K562 (cell line): ENCODE results near the gene APBA2. TPM values are rescaled to one million over a fixed set of nuclear protein-coding genes. Genes with fewer than 3 reads are reported as not detected.
A peak's percentile ranks its signal among the peaks of the same experiment; 100 is the strongest.

Experiments
- BACH1 ChIP-seq: fragments of 200-800 bp; sonication (Bioruptor generic); IDR thresholded peaks from 2 replicates; pipeline ENCODE4 v1.6.1; 2016; ENCODE audit warnings: missing genetic modification characterization, missing compliant biosample characterization
- CBFA2T3 ChIP-seq: fragments of 450-650 bp; IDR thresholded peaks from 2 replicates; pipeline ENCODE4 v1.6.1; 2017
- ELF1 ChIP-seq: fragments of 200-800 bp; sonication (Bioruptor generic); IDR thresholded peaks from 2 replicates; pipeline ENCODE4 v1.6.1; 2016; ENCODE audit warnings: missing genetic modification characterization, missing compliant biosample characterization
- ELF4 ChIP-seq: fragments of 450-650 bp; formaldehyde crosslinking; IDR thresholded peaks from 2 replicates; pipeline ENCODE4 v1.4.0; 2022; ENCODE audit warnings: missing genetic modification characterization
- ESRRA ChIP-seq: fragments of 450-650 bp; IDR thresholded peaks from 2 replicates; pipeline ENCODE4 v1.6.1; 2014; ENCODE audit warnings: low read depth, mild to moderate bottlenecking, moderate library complexity, borderline replicate concordance
- HCFC1 ChIP-seq: IDR thresholded peaks from 2 replicates; pipeline ENCODE4 v1.6.1; 2012; ENCODE audit warnings: low read depth, low read length, improper control_type of control experiment
- MBD2 ChIP-seq: sonication (generic); IDR thresholded peaks from 2 replicates; pipeline ENCODE4 v1.6.1; 2016; ENCODE audit warnings: low read depth, borderline replicate concordance
- MYC ChIP-seq, 2 experiments: fragments of 250-450 bp in 1 of 2; sonication (Bioruptor Pico) in 1 of 2; IDR thresholded peaks; 2 replicates each; pipeline versions ENCODE4 v1.5.1 to v1.6.1; 2012 to 2021; ENCODE audit warnings: low read depth in 2 of 2, borderline replicate concordance in 1 of 2, improper control_type of control experiment in 1 of 2, low read length in 1 of 2, mild to moderate bottlenecking in 1 of 2, moderate library complexity in 1 of 2
- NFIX ChIP-seq: fragments of 250-450 bp; sonication (Bioruptor Pico); IDR thresholded peaks from 2 replicates; pipeline ENCODE4 v1.4.0; 2020; ENCODE audit warnings: low read depth, mild to moderate bottlenecking, moderate library complexity
- NFRKB ChIP-seq: fragments of 450-650 bp; IDR thresholded peaks from 2 replicates; pipeline ENCODE4 v1.6.1; 2016; ENCODE audit warnings: low read depth
- NONO ChIP-seq, 2 experiments: fragments of 200-400 bp in 1 of 2; fragments of 450-650 bp in 1 of 2; formaldehyde crosslinking in 1 of 2; IDR thresholded peaks; 2 replicates each; pipeline ENCODE4 v1.6.1; 2017; ENCODE audit warnings: low read depth in 2 of 2, mild to moderate bottlenecking in 2 of 2, moderate library complexity in 2 of 2, low read length in 1 of 2
- PHB2 ChIP-seq: fragments of 450-650 bp; IDR thresholded peaks from 2 replicates; pipeline ENCODE4 v1.6.1; 2017; ENCODE audit warnings: low read depth
- RBM15 ChIP-seq: fragments of 200-400 bp; formaldehyde crosslinking; IDR thresholded peaks from 2 replicates; pipeline ENCODE4 v1.6.1; 2018; ENCODE audit warnings: mild to moderate bottlenecking, low read length, moderate library complexity; ENCODE audit not compliant: insufficient read depth
- SAFB2 ChIP-seq: fragments of 200-400 bp; formaldehyde crosslinking; IDR thresholded peaks from 2 replicates; pipeline ENCODE4 v1.6.1; 2018; ENCODE audit warnings: borderline replicate concordance, low read length, low read depth, moderate library complexity; ENCODE audit not compliant: severe bottlenecking
- TAF9B ChIP-seq: fragments of 450-650 bp; IDR thresholded peaks from 2 replicates; pipeline ENCODE4 v1.6.1; 2018; ENCODE audit warnings: mild to moderate bottlenecking; ENCODE audit not compliant: partially characterized antibody
- YY1 ChIP-seq, 3 experiments: IDR thresholded peaks; 2 replicates each; pipeline ENCODE4 v1.6.1; 2011; ENCODE audit warnings: low read length in 2 of 3, mild to moderate bottlenecking in 2 of 3, moderate library complexity in 2 of 3, borderline replicate concordance in 1 of 3, control low read depth in 1 of 3, low read depth in 1 of 3; ENCODE audit not compliant: insufficient read depth in 3 of 3, insufficient replicate concordance in 2 of 3, control insufficient read depth in 1 of 3, insufficient read length in 1 of 3; ENCODE audit errors: extremely low read depth in 1 of 3
- ZEB2 ChIP-seq: fragments of 450-650 bp; IDR thresholded peaks from 2 replicates; pipeline ENCODE4 v1.6.1; 2016
- ZFP1 ChIP-seq: fragments of 450-650 bp; formaldehyde crosslinking; IDR thresholded peaks from 2 replicates; pipeline ENCODE4 v1.4.0; 2020; ENCODE audit warnings: mild to moderate bottlenecking, mixed read lengths
- ZFP30 ChIP-seq: fragments of 250-450 bp; sonication (Bioruptor Pico); IDR thresholded peaks from 2 replicates; pipeline ENCODE4 v1.8.0; 2022; ENCODE audit warnings: moderate library complexity, mild to moderate bottlenecking, inconsistent platforms, borderline replicate concordance
- ZNF212 ChIP-seq: fragments of 450-650 bp; formaldehyde crosslinking; IDR thresholded peaks from 2 replicates; pipeline ENCODE4 v1.4.0; 2020; ENCODE audit warnings: mild to moderate bottlenecking
- ZNF311 ChIP-seq: fragments of 250-450 bp; sonication (Bioruptor Pico); IDR thresholded peaks from 2 replicates; pipeline ENCODE4 v1.4.0; 2020; ENCODE audit warnings: mild to moderate bottlenecking, moderate library complexity
- ZNF347 ChIP-seq: fragments of 450-650 bp; formaldehyde crosslinking; IDR thresholded peaks from 2 replicates; pipeline ENCODE4 v1.4.0; 2020; ENCODE audit warnings: low read depth, mild to moderate bottlenecking, moderate library complexity
- ZNF507 ChIP-seq: conservative IDR thresholded peaks from 2 replicates; pipeline ENCODE4 v1.6.1; 2017; ENCODE audit warnings: missing genetic modification characterization, missing compliant biosample characterization
- ZNF778 ChIP-seq: fragments of 450-650 bp; formaldehyde crosslinking; IDR thresholded peaks from 2 replicates; pipeline ENCODE4 v1.4.0; 2020; ENCODE audit warnings: mild to moderate bottlenecking, moderate library complexity
- polyA plus RNA-seq, 8 experiments: library from polyadenylated mRNA; depleted of rRNA in 4 of 8; stranded (reverse) in 5 of 8; unstranded in 3 of 8; fragments of >200 nt; fragmentation: Nextera tagmentation in 2 of 8; fragmentation: Illumina TruSeq in 1 of 8; extraction: Ambion mirVana in 2 of 8; extraction: Trizol in 1 of 8; gene quantifications; 2 replicates each; pipeline versions ENCODE4 v1.2.1 to v1.2.3, GENCODE V29; 2011 to 2014; ENCODE audit warnings: inconsistent platforms in 1 of 8, missing spikeins in 1 of 8
- total RNA-seq, 7 experiments: library from RNA; depleted of rRNA in 6 of 7; stranded (reverse); fragments of >200 nt in 6 of 7; fragmentation: Illumina TruSeq in 2 of 7; extraction: Trizol in 2 of 7; gene quantifications; 2 replicates each; pipeline versions ENCODE4 v1.2.1 to v1.2.3, GENCODE V29; 2011 to 2021; ENCODE audit warnings: low replicate concordance in 1 of 7
- TF ChIP-seq, protein P1 (sequence below): fragments of 450-650 bp; formaldehyde crosslinking; IDR thresholded peaks from 2 replicates; pipeline ENCODE4 v1.4.0; 2020; ENCODE audit warnings: mild to moderate bottlenecking, moderate library complexity
- TF ChIP-seq, protein P2 (sequence below): sonication (generic); formaldehyde crosslinking; IDR thresholded peaks from 2 replicates; pipeline ENCODE4 v1.8.1; 2023; ENCODE audit warnings: mild to moderate bottlenecking, missing genetic modification reagents

Gene APBA2
- total and polyA plus RNA-seq, 9 of the 15 experiments (the other 6 are each of a cell fraction or from before 2014, with no cell fraction given): 0.24 to 40.9 (median 25.2) TPM

DNA sequence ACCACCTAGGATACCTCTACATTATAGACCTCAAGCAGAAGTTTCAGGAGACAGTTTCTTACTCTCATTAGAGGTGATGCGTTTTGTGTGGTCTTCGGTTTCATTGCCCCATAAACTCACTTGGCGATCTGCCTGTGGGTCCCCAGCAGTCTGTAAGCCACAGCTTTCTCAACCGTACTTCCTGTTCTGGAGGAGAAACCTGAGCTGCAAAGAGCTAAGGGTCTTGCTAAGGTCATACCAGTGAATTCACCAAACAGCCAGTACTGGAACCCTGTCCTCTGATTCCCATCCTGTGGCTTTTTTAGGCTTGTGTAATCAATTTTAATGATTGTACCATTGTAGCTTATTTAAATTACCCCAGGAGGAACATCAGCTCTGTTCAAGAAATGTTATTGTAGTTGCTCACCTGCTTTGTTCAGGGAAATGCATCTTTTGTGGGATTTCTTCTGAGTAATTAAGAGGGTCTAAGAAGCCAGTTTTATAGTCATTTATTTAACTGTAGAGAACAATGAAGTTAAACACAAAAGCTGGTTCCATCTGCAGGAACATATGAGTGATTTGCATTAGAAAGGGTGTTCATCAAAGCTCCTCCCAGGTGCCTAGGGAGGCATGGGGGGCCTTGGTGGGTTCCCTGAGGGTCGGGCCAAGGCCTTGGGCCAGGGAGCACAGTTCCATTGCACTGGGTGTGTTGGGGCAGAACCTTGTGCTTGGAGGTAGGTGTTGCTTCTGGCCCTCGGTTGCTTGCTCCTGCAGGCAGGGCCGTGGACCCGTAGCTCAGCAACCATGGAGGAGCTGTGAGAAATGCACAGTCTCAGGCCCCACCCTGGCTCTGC lies 69.6 kb downstream of the APBA2 start (continued):
- TF ChIP-seq, protein P1, sequence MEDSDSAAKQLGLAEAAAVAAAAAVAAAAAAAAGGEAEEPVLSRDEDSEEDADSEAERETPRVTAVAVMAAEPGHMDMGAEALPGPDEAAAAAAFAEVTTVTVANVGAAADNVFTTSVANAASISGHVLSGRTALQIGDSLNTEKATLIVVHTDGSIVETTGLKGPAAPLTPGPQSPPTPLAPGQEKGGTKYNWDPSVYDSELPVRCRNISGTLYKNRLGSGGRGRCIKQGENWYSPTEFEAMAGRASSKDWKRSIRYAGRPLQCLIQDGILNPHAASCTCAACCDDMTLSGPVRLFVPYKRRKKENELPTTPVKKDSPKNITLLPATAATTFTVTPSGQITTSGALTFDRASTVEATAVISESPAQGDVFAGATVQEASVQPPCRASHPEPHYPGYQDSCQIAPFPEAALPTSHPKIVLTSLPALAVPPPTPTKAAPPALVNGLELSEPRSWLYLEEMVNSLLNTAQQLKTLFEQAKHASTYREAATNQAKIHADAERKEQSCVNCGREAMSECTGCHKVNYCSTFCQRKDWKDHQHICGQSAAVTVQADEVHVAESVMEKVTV (CRISPR knock-in tag): no peak
- peak; percentile 81 for TF ChIP-seq ESRRA
- TF ChIP-seq, protein P2, sequence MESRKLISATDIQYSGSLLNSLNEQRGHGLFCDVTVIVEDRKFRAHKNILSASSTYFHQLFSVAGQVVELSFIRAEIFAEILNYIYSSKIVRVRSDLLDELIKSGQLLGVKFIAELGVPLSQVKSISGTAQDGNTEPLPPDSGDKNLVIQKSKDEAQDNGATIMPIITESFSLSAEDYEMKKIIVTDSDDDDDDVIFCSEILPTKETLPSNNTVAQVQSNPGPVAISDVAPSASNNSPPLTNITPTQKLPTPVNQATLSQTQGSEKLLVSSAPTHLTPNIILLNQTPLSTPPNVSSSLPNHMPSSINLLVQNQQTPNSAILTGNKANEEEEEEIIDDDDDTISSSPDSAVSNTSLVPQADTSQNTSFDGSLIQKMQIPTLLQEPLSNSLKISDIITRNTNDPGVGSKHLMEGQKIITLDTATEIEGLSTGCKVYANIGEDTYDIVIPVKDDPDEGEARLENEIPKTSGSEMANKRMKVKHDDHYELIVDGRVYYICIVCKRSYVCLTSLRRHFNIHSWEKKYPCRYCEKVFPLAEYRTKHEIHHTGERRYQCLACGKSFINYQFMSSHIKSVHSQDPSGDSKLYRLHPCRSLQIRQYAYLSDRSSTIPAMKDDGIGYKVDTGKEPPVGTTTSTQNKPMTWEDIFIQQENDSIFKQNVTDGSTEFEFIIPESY (CRISPR knock-in tag): no peak
- TF ChIP-seq ZNF507: no peak
- TF ChIP-seq ZEB2: no peak
- no peak for TF ChIP-seq BACH1 (tag)
- TF ChIP-seq NONO (IDR thresholded peaks at IDR 0.05; ENCODE audit: low read depth in 2 of 2, low read length in 1 of 2): no peak
- no peak for TF ChIP-seq MBD2
- no peak for TF ChIP-seq SAFB2
- TF ChIP-seq ZNF778 (CRISPR knock-in tag): no peak
- no peak for TF ChIP-seq ELF4 (CRISPR knock-in tag)
- TF ChIP-seq ZNF212 (CRISPR knock-in tag): no peak
- TF ChIP-seq ZFP30 (CRISPR knock-in tag): no peak
- TF ChIP-seq ZFP1 (CRISPR knock-in tag): no peak
- TF ChIP-seq PHB2: no peak
- 0 out of 2 replicates have a peak, but pooled peaks have one; percentile 8 for TF ChIP-seq NFIX (CRISPR knock-in tag)
- TF ChIP-seq NFRKB: no peak
- peak; percentile 21; the same call in 1 of the 2 replicates for TF ChIP-seq CBFA2T3
- TF ChIP-seq RBM15: no peak
- no peak for TF ChIP-seq ZNF347 (CRISPR knock-in tag)
- TF ChIP-seq YY1 (IDR thresholded peaks at IDR 0.05; ENCODE audit: borderline replicate concordance in 1 of 3, control insufficient read depth in 1 of 3, extremely low read depth in 1 of 3, insufficient read depth in 3 of 3, insufficient read length in 1 of 3, insufficient replicate concordance in 2 of 3, low read depth in 1 of 3, low read length in 2 of 3): peak in 1 of 3 experiments; percentile 4
- TF ChIP-seq MYC (IDR thresholded peaks at IDR 0.05; ENCODE audit: low read depth, low read length): 0 out of 2 replicates have a peak, but pooled peaks have one; percentile 28
- TF ChIP-seq MYC (CRISPR knock-in tag; IDR thresholded peaks at IDR 0.05; ENCODE audit: borderline replicate concordance, low read depth): no peak
- TF ChIP-seq TAF9B: no peak
- no peak for TF ChIP-seq ZNF311
- 0 out of 2 replicates have a peak, but pooled peaks have one; percentile 40 for TF ChIP-seq ELF1 (tag)
- TF ChIP-seq HCFC1: no peak
